GM12873 (cell line): Measurements from ENCODE around the gene ABHD17B.

Experiments
- CTCF ChIP-seq: IDR thresholded peaks from 2 replicates; pipeline ENCODE4 v1.5.1; 2012; ENCODE audit warnings: low read depth, mild to moderate bottlenecking, moderate library complexity, low read length, control low read depth; ENCODE audit not compliant: insufficient read depth; ENCODE audit errors: missing control alignments

ABHD17B gene

GRCh38 chr9:71924576-71924975 is 13.6 kb upstream of the ABHD17B start:
- no peak for TF ChIP-seq CTCF

GRCh38 chr9:71921190-71921814 is 10.3 kb upstream of the ABHD17B start:
- TF ChIP-seq CTCF: no peak

DNA sequence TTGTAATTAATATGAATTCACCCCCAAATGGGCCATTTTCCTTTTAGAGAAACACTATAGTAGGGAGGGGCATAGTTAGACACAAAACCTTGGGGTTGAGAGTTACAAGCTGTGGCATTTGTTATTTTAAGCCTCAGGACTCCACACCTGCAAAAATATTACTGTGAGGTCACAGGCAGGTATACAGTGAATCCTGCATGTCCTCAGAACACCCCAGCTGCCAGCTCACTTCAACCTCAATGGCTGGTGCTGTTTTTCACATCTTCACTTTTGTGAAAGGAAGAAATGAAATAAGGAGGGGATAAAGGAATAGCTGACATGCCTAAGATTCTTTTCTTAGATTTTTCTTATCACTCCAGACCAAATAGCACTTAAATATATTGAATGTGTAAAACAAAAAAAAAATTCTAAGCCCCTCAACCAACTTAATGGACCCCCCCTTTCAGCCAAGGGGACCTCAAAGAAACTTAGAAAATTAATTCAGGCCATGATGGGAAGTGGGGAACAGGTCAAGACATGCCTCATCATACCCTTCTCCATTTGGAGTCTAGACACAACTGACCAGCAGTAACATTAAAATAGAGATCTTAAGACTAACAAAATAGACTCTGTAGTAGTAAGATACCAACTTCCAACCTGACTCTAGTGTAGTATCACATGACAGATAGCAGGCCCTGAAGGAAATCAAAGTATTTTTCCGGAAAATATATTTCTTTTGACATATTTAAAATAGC is 9.6 kb upstream of the ABHD17B start:
- TF ChIP-seq CTCF: no peak

GRCh38 chr9:71918419-71918818 is 7.4 kb upstream of the ABHD17B start:
- no peak for TF ChIP-seq CTCF

DNA sequence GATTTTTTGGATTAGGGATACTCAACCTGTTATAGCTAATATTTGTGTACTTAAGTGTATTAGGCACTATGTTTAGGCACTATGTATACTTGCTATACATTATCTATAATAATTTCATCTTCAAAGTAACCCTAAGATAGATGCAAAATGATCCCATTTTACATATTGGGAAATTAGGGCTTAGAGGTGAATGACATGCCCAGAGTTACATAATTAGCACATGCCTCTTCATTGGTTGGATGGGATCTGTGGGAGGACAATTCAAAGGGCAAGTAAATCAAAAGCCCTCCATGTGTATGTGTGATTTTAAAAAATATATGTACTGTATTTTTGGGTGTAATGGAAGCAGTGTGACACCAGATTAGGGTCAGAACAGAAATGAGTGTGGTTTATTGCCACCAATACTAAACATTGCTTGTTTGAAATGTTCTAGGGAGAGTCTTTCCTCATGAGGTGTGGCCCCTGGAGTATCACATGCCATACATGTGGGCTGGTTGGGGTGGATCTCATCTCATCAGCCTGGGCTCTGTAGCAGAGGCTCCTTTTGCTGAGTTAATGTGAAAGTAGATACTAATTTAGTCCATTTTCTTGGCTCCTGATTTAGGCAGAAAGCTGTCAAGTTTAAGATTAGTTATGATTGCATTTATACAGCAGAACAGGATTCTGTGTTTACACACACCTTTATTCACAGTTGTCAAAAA is 6.0 kb upstream of the ABHD17B start:
- TF ChIP-seq CTCF: no peak

- TF ChIP-seq CTCF: no peak
These were observed 4.5 kb upstream of the ABHD17B start for GRCh38 chr9:71915495-71915894.

- no peak for TF ChIP-seq CTCF
These were observed 929 bp upstream of the ABHD17B start for GRCh38 chr9:71911908-71912335.
